Thyroid gland (tissue), 4 donors: ENCODE measurements around the gene IPO5.

Source experiments
- POLR2A ChIP-seq, 2 donors: fragments of 450-650 bp; IDR thresholded peaks; one replicate each; pipeline ENCODE4 v1.6.1; 2017; ENCODE audit warnings: antibody characterized with exemption in 2 of 2, mild to moderate bottlenecking in 2 of 2, moderate library complexity in 1 of 2
- TF ChIP-seq, protein P1 (sequence below), 6 experiments: fragments of 200-600 bp in 3 of 6; fragments of 450-650 bp in 3 of 6; sonication (generic) in 3 of 6; IDR thresholded peaks; one replicate each; pipeline ENCODE4 v1.5.1; 2016 to 2019; ENCODE audit warnings: antibody characterized with exemption in 6 of 6, mild to moderate bottlenecking in 2 of 6, inconsistent platforms in 1 of 6, moderate library complexity in 1 of 6

DNA sequence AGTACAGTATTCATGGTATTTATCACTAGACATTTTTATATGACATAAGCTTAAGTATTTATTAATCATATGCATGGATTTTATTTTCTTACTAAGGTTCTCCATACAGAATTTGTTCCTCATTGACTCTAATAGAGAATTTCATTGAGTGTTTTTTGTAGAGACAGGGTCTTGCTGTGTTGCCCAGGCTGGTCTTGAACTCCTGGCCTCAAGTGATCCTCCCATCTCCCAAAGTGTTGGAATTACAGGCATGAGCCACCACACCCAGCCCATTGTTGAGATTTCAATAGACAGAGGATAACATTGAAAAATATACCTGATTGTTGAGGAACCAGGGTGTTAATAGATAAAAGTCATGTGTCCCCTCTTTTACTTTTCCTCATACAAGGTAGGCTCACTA, 26.1 kb downstream of the IPO5 start:
- no peak for TF ChIP-seq POLR2A (IDR thresholded peaks at IDR 0.05)
- TF ChIP-seq, protein P1, sequence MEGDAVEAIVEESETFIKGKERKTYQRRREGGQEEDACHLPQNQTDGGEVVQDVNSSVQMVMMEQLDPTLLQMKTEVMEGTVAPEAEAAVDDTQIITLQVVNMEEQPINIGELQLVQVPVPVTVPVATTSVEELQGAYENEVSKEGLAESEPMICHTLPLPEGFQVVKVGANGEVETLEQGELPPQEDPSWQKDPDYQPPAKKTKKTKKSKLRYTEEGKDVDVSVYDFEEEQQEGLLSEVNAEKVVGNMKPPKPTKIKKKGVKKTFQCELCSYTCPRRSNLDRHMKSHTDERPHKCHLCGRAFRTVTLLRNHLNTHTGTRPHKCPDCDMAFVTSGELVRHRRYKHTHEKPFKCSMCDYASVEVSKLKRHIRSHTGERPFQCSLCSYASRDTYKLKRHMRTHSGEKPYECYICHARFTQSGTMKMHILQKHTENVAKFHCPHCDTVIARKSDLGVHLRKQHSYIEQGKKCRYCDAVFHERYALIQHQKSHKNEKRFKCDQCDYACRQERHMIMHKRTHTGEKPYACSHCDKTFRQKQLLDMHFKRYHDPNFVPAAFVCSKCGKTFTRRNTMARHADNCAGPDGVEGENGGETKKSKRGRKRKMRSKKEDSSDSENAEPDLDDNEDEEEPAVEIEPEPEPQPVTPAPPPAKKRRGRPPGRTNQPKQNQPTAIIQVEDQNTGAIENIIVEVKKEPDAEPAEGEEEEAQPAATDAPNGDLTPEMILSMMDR (IDR thresholded peaks at IDR 0.05), result no peak
